Stimulated activated CD8-positive, alpha-beta memory T cell treated with anti-CD3 and anti-CD28 coated beads, Interleukin-7, amount 100 ng/mL, for 1 hour (primary cell): Measurements from ENCODE around the gene ANKLE1.
A peak's percentile ranks its signal among the peaks of the same experiment; 100 is the strongest.

Source experiments
- DNase-seq, 2 donors: peaks; one replicate each; pipeline ENCODE4 v3.0.0-alpha.2; 2020; ENCODE audit warnings: low read depth in 2 of 2

ANKLE1 gene, protein sequence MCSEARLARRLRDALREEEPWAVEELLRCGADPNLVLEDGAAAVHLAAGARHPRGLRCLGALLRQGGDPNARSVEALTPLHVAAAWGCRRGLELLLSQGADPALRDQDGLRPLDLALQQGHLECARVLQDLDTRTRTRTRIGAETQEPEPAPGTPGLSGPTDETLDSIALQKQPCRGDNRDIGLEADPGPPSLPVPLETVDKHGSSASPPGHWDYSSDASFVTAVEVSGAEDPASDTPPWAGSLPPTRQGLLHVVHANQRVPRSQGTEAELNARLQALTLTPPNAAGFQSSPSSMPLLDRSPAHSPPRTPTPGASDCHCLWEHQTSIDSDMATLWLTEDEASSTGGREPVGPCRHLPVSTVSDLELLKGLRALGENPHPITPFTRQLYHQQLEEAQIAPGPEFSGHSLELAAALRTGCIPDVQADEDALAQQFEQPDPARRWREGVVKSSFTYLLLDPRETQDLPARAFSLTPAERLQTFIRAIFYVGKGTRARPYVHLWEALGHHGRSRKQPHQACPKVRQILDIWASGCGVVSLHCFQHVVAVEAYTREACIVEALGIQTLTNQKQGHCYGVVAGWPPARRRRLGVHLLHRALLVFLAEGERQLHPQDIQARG

GRCh38 chr19:17281391-17282304 lies at the start of gene ANKLE1:
Gene ANKLE1, plus strand, starts transcription at chr19:17281901. Its CDS starts 20 bp downstream, at chr19:17281921.
- no peak for DNase-seq

DNA sequence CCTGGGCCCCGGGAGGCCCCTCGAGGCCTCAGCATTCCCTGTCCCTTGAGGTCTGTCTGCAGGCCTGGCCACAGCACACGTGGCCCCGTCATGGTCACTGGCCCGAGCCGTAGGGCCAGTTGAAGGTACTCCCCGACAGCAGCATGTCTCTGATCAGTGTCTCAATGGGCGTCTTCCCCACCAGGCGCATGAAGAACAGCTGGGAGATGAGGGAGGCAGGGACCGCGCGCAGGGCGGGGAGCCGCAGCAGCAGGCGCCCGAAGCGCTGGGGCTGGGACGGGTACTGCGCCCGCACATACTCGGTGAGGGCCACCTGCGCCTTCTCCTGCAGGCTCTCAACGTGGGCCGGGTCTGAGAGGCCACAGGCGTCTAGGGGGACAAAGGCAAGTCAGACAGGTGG lies 49.4 kb upstream of the ANKLE1 start:
- DNase-seq = no peak

DNA sequence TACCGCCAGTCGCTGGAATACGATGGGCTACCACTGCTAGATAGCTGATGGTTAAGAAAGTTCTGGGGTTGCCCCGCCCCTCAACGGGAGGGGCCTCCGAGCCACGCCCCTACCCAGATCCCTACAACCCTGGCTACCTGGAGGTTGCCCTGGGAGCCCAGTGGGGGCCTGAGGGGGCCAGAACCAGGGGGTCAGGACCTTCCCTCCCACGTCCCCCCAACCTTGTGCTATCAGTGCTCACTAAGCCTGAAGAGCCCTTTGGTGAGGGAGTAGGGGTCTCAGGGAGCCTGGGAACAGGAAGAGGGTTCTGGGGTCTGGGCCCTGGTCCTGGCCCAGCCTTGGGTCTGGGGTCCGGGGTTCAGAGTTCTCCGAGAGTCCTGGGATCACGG lies 46.8 kb upstream of the ANKLE1 start:
- DNase-seq = no peak

DNA sequence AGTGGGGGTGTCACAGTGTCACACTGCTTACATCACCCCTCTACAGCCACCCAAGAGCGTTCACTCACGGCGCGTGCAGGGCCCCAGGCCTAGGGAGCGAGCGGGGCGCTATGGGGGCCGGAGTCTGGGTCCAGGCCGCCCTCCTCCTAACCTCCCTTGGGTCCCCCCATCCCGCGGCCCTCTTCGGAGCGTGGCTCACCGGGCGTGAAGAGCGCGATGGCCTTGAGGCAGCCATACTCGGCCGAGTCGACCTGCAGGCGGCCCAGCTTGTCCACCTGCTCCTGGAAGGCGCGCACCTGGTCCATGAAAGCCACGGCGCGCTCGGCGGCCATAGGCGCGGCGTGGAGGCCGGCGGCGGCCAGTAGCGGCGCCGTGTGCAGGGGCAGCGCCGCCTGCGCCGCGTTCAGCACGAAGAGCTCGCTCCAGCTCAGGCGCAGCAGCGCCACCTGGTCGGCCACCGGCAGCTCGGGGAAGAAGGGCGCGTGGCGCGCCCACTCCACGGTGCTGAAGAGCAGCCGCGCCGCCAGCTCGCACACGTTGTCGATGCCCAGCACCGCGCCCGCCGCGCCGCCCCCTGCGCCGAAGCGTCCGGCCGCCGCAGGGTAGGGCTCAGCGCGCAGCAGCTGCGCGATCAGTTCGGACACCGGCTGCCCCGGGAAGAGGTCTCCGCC lies 46.3 kb upstream of the ANKLE1 start:
- peak; percentile 58 to 63 for DNase-seq

- no peak for DNase-seq
These were observed 45.5 kb upstream of the ANKLE1 start for GRCh38 chr19:17235971-17236777.

- DNase-seq = no peak
These were observed 44.7 kb upstream of the ANKLE1 start for GRCh38 chr19:17236811-17237543.

DNA sequence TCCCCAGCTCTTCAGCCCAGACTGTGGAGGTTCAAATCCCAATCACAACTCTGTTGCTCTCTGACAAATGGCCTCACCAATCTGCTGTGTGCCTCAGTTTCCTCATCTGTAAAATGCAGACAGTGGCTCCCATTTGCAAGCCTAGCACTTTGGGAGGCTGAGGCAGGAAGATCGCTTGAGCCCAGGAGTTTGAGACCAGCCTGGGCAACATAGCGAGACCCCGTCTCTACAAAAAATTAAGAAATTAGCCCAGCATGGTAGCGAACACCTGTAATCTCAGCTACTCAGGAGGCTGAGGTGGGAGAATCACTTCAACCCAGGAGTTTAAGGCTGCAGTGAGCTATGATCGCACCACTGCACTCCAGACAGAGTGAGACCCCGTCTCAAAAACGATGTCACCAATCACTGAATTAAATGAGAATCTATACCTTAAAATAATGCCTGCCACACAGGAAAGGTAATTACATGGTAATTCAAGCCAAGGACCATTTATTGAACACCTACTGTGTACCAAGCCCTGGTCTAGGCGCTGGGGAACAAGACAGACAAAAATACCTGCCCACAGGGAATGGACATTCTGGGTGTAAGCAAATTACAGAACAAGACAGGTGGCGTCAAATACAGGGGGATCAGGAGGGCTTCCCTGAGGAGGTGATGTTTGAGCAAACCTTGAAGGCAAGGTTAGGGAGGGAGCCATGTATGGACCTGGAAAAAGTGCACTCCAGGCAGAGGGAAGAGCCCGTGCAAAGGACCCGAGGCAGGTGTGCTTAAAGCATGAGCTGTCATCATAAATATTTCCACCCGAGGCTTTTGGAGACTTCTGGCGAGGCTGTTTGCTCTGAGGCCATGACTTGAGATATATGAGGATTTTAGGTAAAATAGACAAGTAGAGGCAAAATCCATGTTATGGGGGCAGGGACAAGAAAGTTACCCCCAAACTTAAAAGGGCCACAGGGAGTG lies 43.7 kb upstream of the ANKLE1 start:
- no peak for DNase-seq

GRCh38 chr19:17240062-17240752 lies 41.5 kb upstream of the ANKLE1 start:
- DNase-seq = no peak

GRCh38 chr19:17240826-17241399 lies 40.8 kb upstream of the ANKLE1 start:
- no peak for DNase-seq

DNA sequence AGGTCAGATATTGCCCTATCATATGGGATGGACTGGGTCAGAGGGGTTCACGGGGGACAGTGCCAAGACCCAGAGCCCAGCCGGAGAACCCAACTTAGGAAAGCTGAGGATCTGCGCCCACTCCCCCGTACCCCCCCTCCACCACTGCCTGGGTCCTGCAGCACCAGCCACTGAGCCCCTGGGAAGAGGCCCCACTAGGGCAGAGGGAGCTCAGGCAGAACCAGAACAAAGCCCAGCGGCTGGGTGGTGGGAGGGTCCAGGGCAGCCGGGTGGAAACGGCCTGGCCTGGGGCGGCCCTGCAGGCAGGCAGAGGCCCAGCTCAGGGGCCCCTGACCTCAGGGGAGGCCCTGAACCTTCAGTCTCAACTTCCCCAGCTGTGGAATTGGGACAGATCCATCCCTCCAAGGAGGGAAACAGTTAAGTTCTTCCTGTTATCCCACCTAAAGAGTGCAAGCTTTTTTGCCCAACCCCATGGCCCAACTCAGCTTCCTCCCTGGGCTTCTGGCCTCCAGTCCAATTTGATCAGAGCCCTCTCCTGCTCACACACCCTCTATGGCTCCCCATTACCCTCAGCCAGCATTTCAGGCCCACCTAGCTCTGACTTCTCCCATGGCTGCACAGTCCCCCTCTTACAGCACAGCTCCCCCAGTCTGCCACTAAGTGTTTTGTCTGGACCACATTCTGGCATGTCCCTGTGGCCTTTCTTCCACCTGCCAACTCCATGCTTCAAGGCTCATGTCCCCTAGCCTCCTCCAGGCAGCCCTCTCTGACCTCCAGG lies 39.1 kb upstream of the ANKLE1 start:
- DNase-seq = no peak

DNA sequence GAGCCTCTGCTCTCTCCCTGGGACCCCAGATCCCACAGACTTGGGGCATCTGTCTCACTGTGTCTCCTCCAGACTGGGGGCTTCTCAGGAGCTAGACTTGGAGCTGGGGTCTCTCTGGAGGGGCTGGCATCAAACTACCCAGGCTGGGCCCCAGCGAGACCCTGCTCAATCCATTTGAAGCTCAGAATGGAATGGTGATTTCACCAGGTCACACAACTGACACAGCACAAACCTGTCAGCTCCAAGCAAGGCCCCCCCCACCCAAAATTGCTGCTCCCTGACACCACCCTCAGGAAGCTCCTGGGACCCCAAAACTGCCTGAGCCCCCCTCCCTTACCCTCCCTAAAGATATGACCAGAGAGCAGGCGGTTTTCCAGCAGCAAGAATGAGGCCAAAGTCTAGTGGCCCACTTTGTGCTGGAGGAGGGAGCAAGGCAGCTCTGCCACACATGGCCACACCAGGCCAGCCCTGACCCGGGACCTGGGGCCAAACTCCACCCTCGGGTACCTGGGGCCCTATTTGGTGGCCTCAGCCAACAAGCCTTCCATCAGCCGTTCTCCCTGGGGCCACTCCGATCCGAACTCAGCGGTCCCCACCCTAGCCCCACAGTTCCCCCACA lies 38.4 kb upstream of the ANKLE1 start:
- DNase-seq = no peak

GRCh38 chr19:17243830-17244617 lies 37.7 kb upstream of the ANKLE1 start:
- no peak for DNase-seq

DNA sequence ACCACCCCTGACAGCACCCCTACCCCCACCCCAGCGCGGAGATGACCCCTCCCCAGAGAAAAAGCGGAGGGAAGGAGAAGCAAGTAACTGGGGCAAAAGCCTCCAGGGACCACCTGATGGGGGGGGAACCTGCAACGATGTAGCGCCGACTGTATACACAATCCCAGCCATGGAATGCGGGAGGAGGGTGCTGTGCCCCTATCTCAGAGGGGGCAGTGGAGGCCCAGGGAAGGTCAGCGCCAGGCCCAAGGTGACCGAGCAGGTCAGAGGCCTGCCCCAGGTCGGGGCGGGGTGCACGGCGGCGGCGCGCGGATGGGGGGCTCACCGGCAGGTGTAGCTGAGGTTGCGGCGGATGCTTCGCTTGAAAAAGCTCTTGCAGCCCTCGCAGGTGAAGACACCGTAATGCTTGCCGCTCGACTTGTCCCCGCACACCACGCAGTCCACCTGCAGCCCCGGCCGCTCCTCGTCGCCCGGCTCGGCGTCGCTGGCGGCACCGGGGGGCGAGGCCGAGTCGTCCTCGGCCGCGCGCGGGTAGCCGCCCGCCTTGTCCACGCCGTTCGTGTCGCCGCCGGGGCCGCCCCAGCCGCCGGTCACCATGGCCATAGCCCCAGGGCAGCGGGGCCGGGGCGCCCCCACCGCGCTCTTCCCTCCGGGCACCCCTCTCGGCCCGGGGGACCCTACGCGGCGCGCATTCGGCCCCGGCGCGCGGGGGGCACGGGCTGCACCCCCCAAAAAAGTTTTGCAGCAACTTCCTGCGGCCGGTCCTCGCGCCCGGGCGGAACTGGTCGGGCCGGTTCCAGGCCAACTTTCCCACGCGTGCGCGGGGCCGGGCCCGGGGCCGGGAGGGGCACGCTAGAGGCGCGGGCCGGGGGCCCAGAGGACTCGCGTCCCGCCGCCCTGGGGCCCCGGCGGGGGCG lies 36.8 kb upstream of the ANKLE1 start:
- DNase-seq = no peak

- DNase-seq = no peak
These were observed 36.1 kb upstream of the ANKLE1 start, which contains the start of gene NR2F6 for GRCh38 chr19:17245535-17245984. Gene NR2F6, minus strand, starts transcription at chr19:17245919. Its CDS starts 699 bp downstream, at chr19:17245220.
